HG02642 (cell line): Measurements from ENCODE around the gene BOD1.
A peak's percentile ranks its signal among the peaks of the same experiment; 100 is the strongest.

ENCODE experiments used
- ATAC-seq: cut with Tn5 transposase; IDR thresholded peaks from one replicate; pipeline ENCODE4 v1.9.1; 2021; ENCODE audit warnings: mild to moderate bottlenecking; ENCODE audit not compliant: unreplicated experiment, poor library complexity

Gene BOD1

GRCh38 chr5:173581408-173582215 lies 34.8 kb downstream of the BOD1 start:
- no peak for ATAC-seq

- no peak for ATAC-seq
These were observed 37.4 kb downstream of the BOD1 start for GRCh38 chr5:173578947-173579615.

GRCh38 chr5:173577817-173578216 lies 38.6 kb downstream of the BOD1 start:
- ATAC-seq: no peak

- ATAC-seq: no peak
These were observed 39.3 kb downstream of the BOD1 start for GRCh38 chr5:173577166-173577565.

- ATAC-seq: no peak
These were observed 40.5 kb downstream of the BOD1 start for GRCh38 chr5:173575985-173576384.

- no peak for ATAC-seq
These were observed 41.5 kb downstream of the BOD1 start for GRCh38 chr5:173574983-173575382.

GRCh38 chr5:173573126-173573960 lies 43.1 kb downstream of the BOD1 start:
- peak; percentile 89 for ATAC-seq

- ATAC-seq: no peak
These were observed 43.9 kb downstream of the BOD1 start for GRCh38 chr5:173572431-173573125.

GRCh38 chr5:173570321-173571090 lies 45.9 kb downstream of the BOD1 start:
- no peak for ATAC-seq

- no peak for ATAC-seq
These were observed 47.7 kb downstream of the BOD1 start for GRCh38 chr5:173568703-173569102.

GRCh38 chr5:173568128-173568527 lies 48.3 kb downstream of the BOD1 start:
- no peak for ATAC-seq

GRCh38 chr5:173567548-173567947 lies 48.9 kb downstream of the BOD1 start:
- ATAC-seq: no peak

- no peak for ATAC-seq
These were observed 50.9 kb downstream of the BOD1 start for GRCh38 chr5:173565491-173566072.

GRCh38 chr5:173564106-173564505 lies 52.3 kb downstream of the BOD1 start:
- ATAC-seq: no peak

- no peak for ATAC-seq
These were observed 53.2 kb downstream of the BOD1 start for GRCh38 chr5:173563246-173563645.

- ATAC-seq: no peak
These were observed 54.0 kb downstream of the BOD1 start for GRCh38 chr5:173562451-173562850.
